Stimulated activated naive CD4-positive, alpha-beta T cell (primary cell): ENCODE data around the gene TTC8.
"Not testable (repeated sequence)": the region's sequence is repeated elsewhere in the genome, so short reads cannot be mapped to it uniquely, and the experiment has no call there.

ENCODE experiments used
- DNase-seq, 6 experiments: peaks; one replicate each; lab custom pipeline; 2025; lab: John Stamatoyannopoulos, UW

Gene TTC8

DNA sequence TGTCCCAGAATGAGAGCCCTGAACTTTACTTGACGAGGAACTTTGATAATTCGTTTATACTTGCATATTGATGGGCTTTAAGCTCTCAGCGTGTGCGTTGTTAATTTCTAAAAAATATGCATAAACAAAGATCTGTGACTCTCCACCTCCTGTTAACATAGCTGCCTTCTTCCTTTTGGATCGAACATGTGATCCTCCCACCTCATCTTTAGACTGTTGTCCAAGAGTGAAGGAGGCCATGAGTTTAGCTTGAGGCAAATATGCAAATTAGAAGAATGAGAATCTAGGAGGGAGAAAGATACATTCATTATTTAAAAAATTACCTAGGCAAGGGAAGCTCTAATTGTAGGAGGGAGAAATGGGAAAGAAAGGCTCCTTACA lies 617 bp downstream of the TTC8 start:
- DNase-seq, result no peak

DNA sequence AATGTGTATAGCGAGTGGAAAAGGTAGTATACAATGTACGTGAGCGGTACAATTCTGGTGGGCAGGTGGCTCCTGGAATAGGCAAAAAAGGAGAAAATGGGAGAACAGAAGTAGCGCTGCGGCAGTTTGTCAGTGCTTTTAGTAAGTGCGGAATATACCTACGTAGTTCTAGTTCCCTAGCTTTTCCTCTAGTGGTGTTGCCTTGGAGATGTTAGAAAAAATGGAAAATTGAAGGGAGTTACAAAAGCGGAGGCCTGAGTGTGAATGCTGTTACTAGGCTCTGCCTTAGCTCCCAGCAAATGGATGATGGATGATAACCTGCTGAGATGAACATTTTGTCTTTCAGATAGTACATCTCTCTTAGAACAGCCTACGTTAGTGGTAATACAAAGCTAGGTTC lies 1.1 kb downstream of the TTC8 start:
- DNase-seq, result no peak

DNA sequence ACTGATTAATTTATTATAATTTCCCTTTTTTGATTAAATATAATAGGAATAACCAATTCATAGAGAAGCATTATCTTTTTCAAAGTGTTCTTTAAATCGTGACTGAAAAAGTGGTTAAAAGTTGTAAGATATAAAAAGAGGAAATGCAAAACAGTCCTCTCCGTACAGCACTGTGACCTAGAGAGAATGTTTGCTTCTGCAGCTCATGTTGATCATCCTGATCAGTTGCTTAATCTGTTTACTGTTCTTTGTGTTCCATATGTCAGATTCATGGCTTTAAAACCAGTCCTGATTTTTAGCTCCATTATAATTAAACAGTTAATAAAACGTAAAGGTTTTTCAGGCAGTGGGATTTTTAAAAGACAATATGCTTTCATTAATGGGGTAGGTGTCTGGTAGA lies 4.7 kb downstream of the TTC8 start:
- DNase-seq, result no peak

DNA sequence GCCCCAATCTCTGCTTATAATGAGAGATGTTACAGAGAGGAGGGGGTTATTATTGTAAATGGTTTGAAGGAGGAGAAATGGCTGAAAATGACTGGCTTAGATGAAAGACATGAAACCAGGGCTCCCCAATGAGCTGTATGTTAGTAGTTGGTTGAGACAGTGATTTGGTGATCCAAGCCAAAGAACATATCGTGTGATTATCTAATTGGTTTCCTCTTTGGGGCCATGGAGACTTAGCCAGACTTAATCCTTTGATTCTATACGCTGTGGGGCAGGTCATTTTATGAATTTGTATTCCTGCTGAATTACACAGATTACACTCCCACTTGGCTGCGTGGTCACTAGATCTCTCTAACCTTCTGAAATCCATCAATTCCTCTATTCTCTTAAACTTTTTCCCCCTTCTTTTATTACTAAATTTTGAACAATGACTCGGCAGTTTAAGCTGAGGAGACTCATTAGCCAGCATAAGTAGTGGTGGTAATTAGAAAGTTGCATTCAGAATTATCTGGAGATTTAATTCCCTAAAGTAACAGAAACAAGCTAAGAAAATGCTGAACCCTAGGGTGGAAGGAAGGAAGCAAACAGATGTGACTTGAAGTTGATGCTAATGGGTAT lies 5.3 kb downstream of the TTC8 start:
- DNase-seq, result no peak

DNA sequence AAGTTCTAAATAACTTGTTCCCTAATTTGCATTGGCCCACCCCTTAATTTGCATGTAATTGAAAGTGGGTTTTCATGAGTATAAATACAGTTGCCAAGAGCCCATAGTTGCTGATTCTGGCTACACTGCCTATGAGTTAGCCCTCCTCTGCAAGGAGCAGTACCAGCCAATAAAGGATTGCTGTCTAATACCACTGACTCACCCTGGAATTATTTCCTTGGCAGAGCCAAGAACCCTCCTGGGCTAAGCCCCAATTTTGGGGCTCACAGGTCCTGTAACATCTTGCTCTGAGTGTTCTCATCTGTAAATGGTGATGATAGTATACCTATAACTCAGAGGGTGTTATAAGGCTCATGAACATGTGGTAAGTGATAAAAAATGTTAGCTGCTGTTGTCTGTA lies 6.8 kb downstream of the TTC8 start:
- no peak for DNase-seq

DNA sequence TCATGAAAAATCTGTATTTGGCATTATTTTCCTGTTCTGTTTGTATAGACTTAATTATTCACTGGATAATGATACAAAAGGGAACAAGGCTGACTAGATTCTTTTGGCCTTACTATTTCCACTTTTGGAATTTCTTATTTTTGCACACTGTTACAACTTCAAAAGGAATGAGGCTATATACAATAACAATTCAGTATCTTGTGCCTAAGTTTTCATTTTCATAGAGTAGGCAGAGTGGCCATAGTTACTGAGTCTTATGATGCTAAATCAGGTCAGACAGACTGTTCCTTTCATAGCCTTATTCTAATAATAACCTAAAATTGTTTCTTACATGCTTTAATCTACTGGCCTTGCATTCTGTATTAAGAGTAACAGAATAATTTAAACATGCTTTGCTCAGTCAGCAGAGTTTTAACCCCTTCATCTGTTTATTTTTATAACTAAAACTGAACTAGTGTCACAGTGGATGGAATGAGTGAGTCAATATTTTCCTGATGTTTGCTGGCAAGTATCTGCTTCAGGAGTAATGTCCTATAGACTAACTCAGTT lies 10.5 kb downstream of the TTC8 start:
- no peak for DNase-seq

DNA sequence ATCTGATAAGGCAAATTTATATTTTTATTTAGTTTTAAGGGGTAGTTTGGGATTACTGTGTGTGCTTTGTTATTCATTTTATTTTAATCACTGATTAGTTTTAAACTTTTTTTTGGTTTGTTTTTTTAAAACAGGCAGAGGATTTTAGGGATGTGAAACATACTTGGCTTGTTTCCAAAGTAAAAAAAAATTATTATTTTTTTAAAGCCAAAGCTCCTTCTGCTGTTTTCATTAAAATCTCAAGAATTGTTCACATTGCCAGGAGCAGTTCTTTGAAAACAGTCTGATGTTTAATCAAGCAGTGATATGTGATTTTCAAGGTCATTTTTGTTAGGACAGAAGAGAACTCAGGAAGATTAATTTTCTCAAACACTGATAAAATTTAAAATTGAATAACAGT lies 11.2 kb downstream of the TTC8 start:
- DNase-seq, result no peak

DNA sequence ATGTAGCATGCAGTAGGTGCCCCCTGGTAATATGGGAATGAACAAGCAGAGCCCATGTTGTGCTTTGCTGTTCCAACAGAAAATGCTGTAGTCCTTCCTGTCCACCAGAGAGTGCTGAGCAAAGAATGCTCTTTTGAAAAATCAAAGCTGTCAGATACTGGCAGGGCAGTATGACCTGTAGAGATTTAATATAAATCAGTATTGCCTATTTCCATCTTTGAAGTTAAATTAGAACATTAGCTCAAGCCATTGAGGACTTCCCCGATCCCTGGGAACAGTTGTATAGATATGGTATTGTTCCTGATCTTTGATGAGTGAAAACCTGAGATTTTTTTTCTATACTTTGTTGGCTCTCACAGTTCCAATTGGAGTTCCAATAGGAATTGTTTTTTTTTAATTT lies 13.0 kb downstream of the TTC8 start:
- no peak for DNase-seq

DNA sequence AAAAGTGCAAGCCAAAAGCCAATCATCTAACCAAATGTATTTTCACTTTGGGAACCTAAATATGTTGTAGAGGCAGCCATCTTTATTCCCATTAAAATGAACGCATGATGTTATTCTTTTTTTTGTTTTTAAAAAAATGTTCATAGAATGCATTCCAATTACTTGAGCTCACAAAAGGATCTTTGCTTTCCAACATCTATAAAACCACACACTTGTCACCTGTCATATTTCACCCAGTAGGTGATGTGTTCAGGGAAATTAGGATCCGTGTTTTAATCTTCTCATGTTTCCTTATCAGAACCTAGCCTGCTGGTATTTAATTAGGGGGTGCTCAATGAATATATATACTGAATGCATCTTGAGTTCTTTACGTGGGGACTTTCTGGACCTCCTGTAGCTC lies 13.6 kb downstream of the TTC8 start:
- no peak for DNase-seq

DNA sequence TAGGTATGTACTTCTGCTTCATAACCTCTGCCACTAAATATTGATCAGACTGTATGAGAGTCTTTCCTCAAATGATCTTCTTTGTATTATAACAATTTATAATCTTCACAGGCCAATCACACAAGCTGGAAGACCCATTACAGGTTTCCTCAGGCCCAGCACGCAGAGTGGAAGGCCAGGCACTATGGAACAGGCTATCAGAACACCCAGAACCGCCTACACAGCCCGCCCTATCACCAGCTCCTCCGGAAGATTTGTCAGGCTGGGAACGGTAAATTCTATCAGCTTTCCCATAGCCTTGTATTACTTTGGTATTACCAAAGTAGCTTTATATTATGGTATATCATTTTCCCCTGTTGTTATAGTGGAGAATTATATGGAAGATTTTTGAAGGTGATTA lies 16.5 kb downstream of the TTC8 start:
- DNase-seq, result no peak

DNA sequence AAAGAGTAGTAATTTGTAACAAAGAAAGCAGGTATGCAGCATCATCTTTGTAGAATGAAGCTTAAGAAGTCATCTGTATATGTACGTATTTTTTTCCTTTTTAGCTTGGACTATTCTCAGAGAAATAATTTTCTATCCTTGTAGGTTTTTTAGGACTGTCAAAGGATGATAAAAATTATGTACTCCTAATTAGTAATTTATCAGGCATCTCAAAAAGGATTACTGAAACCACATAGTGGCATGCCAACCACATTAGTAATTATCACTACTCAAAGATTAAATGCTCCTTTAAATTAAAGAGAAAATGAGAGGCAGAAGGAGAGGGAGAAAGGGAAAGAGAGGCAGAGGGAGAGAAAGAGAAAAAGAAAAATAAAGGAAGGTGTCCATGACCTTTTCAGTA lies 17.3 kb downstream of the TTC8 start:
- DNase-seq, result no peak

DNA sequence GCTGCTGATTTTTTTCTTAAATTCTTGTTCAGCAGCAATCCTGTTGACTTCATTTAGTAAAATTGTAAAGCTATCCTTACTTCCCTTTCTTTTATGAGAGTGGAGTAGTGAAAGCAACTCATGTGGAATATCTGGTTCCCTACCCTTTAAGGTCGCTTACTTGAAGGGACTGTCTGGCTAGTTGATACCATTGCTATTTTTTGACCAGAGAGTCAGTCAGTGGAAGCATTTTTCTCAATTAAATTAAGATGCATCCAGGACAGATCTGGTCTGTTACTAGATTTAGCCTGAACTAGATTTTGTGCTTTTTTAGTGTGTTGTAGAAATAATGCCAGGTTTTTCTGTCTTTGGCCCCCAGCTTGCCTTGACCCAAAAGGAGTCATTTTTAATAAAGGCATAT lies 18.0 kb downstream of the TTC8 start:
- no peak for DNase-seq

DNA sequence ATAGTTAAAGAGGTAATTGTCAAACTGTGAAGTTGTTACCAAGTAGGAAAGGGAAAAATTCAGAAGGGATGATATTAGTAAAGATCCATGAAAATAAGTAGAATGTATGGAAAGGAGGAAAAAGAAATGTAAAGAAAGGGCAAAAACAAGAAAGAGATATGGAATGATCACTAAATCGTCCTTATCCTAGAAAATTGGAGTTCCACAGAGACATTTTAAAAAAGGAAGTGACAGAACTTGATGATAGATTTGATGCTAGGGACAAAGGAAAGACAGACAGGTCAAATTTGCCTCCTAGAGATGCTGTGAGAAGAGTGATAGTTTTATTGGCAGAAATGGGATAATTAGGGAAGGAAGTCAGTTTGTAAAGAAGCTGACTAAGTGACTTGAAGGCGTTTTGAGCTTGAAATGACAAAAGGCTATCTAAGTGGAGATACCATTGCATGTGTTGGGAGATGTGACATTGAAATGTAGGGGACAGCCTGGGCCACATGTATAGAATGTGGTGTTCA lies 20.6 kb downstream of the TTC8 start:
- DNase-seq, result no peak

DNA sequence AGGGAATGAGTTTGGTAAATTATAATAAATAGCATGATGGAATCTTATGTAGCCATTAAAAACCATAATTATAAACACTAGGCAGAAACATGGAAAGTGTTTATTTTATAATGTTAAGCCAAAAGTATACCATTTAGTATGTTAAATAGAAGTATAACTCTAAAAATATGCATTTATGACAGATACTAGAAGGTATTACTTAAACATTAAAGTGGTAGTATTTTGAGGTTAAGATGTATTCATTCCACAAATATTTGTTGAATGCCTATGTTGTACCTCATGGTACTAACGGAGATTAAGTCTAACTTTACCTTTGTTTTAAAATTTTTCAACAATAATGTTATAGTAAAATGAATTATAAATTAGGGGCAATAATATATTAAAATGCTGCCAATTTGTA lies 24.1 kb downstream of the TTC8 start:
- DNase-seq, result no peak

DNA sequence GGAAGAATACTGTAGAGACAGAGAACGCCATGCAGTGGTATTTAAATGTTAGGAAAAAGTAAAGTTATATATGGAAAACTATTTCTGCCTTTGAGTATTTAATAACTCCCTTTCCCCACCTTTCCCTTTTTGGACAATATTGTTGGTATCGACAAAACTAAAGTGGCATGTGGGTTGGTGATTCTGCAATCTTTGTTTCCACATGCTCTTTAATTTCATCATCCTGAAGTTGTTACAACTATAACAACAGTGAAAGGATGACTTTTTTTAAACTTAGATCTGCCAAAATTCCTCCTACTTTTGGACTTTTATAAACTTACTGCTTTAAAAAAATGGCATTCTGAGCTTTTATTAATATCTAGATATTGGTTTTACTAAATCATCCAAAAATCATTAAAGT lies 25.3 kb downstream of the TTC8 start:
- DNase-seq, result no peak

DNA sequence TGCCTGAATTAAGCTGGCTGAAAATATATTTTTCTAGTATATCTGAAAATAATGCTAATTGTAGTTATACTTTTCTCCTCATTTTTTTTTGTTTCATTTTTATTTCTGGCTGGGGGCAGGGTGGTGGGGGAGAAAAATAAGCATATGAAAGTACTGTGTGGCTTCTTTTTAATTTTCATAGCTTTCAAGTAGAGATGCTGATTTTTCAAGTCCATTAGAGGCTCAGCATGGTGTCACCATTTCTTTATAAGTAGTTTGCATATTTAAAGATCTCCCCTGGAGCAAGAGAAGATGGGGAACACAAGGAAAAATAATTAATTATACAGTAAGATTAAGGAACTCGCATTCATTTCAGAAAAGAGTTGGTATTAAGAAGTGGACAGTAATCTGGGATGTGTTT lies 27.1 kb downstream of the TTC8 start:
- DNase-seq, result no peak

DNA sequence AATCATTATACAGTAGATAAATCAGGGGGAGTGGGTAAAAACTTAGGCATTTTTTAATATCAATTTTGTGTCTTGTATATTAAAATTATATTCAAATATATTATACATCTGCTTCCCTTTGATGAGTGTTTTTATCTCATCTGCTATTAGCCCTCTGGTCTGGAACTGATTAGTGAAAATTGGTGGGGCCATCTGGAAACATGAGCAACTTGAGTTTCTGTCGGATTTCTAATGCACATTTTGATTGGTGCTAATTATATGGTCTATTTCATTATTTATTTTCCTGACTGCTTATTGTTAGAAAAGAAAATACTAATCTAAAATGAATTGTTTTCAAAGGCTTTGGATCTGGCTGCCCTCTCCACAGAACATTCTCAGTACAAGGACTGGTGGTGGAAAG lies 28.2 kb downstream of the TTC8 start:
- no peak for DNase-seq

DNA sequence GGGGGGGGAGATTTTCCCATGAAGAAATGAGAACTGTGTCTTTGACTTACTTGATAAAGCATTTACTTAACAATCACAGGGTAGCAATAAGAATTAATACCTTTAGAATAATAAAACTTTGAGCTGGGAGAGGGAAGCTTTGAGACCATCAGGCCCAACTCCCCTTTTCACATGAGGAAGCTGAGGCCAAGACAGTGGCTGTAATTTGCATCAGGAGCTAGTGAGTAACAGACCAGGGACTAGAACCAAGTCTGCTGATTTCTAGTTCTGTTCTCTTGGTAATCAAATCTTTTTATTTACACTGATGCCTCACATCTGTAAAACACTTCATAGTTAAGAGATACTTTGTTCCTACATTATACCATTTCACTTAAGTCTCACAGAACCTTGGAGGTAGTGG lies 28.7 kb downstream of the TTC8 start:
- no peak for DNase-seq

DNA sequence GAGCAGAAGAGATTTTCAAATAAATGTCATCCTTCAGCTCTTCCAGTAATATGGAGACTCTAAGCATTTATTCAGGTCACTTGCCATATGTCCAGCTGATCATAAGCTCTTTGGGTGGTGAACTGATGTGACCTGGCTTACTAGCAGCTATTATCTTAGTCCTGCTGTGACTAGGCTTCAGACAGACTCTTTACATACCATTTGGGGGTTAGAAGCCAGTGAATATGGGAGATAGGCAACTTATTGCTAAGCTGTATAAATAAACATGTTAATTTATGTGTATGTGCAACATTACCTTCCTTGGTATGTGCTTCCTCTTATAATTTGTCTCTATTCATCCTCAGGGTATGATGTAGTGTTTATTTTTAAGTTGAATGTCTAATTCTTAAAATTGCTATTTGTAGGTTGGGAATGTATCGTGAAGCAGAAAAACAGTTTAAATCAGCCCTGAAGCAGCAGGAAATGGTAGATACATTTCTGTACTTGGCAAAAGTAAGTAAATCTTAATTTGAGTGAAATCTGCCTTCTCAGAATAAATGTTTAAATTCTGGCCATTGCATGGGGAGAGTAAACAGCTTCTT lies 32.4 kb downstream of the TTC8 start:
- no peak for DNase-seq

DNA sequence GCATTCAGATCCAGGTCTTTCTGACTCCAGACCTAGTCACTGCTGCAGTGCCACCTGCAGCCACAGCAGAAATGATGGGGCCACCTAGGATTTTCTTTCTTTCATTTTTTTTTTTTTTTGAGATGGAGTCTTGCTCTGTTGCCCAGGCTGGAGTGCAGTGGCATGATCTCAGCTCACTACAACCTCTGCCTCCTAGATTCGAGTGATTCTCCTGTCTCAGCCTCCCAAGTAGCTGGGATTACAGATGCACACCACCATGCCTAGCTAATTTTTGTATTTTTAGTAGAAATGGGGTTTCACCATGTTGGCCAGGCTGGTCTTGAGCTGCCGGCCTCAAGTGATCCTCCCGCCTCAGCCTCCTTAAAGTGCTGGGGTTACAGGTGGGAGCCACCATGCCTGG lies 33.4 kb downstream of the TTC8 start:
- not testable (repeated sequence) for DNase-seq

DNA sequence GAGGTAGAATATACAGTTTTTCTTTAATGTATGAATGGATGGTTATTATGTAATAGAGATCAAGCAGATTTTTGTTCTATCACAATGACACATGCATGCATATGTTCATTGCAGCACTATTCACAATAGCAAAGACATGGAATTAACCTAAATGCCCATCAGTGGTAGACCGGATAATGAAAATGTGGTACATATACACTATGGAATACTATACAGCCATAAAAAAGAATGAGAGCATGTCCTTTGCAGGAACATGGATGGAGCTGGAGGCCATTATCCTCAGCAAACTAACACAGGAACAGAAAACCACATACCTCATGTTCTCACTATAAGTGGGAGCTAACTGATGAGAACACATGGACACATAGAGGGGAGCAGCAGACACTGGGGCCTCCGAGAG lies 34.7 kb downstream of the TTC8 start:
- DNase-seq, result not testable (repeated sequence)

DNA sequence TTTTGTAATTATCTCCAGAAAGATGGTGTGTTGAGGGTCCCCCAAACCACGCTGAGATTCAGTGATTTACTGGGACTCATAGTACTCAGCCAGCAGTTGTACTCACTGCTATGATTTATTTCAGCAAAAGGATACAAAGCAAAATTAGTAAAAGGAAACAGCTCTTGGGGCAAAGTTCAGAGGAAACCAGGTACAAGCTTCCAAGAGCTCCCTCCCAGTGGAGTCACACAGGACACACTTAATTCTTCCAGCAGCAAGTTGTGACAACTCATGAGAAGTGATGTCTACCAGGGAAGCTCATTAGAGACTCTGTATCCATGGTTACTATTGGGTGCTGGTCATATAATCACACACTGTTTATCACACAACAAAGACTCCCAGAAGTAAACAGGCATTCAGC lies 38.7 kb downstream of the TTC8 start:
- DNase-seq, result no peak

DNA sequence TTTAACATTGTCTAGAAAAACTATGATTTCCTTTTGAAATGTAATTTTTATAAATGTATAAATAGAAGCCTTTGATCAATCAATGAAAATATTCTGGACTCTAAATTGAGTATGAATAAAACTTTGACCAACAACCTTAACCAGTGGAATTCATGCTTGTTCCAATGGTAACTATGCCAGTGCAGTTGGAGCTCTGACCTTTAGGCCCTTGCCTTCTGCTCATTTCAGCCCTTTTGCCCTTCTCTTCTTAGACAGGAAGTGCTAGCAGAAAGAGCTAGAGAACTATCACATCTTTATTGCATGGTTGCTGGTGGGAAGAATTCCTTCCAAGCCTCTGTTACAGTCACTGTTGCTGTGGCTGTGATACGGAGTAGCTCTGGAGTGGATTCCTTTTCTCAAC lies 39.7 kb downstream of the TTC8 start:
- no peak for DNase-seq

DNA sequence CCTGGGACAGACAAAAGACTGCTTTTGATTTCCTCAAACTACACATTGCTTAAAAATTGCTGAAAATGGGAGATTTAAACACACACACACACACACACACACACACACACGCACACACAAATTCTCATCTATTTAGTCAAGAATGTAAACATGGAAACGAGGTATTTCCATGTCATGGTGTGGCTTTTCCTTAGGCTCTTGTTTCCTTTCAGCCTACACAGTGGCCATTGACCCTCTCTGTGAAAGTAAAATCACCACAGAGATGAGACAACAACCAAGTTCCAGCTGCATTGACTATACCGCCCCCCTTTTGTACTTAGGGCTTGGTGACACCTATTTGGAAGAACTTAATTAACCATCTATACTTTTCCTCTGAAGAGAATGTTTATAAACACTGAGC lies 41.9 kb downstream of the TTC8 start:
- DNase-seq, result no peak
